LNCAP (cell line): Measurements from ENCODE around the gene CACNA1B.

Experiments used
- CTCF ChIP-seq: fragments of 450-650 bp; IDR thresholded peaks from 2 replicates; pipeline ENCODE4 v1.5.1; 2017; ENCODE audit warnings: mild to moderate bottlenecking

CACNA1B gene

GRCh38 chr9:137978262-137978714 lies 100.7 kb downstream of the CACNA1B start:
- no peak for TF ChIP-seq CTCF

GRCh38 chr9:137982200-137982599 lies 104.6 kb downstream of the CACNA1B start:
- TF ChIP-seq CTCF, result no peak

- no peak for TF ChIP-seq CTCF
These were observed 106.4 kb downstream of the CACNA1B start for GRCh38 chr9:137984005-137984404.

- TF ChIP-seq CTCF, result no peak
These were observed 107.1 kb downstream of the CACNA1B start for GRCh38 chr9:137984520-137985257.

GRCh38 chr9:137985637-137986071 lies 108.1 kb downstream of the CACNA1B start:
- no peak for TF ChIP-seq CTCF

- no peak for TF ChIP-seq CTCF
These were observed 108.9 kb downstream of the CACNA1B start for GRCh38 chr9:137986268-137987099.

GRCh38 chr9:137987244-137988030 lies 109.9 kb downstream of the CACNA1B start:
- TF ChIP-seq CTCF, result no peak
